GM12873 (cell line): ENCODE measurements around the gene STEAP2.

ENCODE experiments used
- TF ChIP-seq, protein P1 (sequence below): IDR thresholded peaks from 2 replicates; pipeline ENCODE4 v1.5.1; 2012; ENCODE audit warnings: low read depth, mild to moderate bottlenecking, moderate library complexity, low read length, control low read depth; ENCODE audit not compliant: insufficient read depth; ENCODE audit errors: missing control alignments

The STEAP2 gene

DNA sequence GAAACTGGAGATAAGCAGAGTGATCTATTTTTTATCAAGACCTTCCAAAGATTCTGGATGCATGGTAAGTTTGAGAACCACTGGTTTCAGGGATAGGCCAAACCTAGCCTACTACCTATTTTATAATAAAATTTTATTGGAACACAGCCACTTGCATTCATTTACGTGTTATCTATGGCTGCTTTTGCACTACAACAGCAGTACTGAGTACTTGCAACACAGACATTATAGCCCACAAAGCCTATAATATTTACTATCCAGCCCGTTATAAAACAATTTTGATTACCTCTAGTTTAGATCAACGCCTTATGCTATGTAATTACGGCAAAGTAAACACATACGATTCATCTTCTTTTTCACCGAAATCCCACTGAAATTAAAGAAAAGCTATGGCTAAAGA is 38.9 kb upstream of the STEAP2 start:
- TF ChIP-seq, protein P1, sequence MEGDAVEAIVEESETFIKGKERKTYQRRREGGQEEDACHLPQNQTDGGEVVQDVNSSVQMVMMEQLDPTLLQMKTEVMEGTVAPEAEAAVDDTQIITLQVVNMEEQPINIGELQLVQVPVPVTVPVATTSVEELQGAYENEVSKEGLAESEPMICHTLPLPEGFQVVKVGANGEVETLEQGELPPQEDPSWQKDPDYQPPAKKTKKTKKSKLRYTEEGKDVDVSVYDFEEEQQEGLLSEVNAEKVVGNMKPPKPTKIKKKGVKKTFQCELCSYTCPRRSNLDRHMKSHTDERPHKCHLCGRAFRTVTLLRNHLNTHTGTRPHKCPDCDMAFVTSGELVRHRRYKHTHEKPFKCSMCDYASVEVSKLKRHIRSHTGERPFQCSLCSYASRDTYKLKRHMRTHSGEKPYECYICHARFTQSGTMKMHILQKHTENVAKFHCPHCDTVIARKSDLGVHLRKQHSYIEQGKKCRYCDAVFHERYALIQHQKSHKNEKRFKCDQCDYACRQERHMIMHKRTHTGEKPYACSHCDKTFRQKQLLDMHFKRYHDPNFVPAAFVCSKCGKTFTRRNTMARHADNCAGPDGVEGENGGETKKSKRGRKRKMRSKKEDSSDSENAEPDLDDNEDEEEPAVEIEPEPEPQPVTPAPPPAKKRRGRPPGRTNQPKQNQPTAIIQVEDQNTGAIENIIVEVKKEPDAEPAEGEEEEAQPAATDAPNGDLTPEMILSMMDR, result no peak

DNA sequence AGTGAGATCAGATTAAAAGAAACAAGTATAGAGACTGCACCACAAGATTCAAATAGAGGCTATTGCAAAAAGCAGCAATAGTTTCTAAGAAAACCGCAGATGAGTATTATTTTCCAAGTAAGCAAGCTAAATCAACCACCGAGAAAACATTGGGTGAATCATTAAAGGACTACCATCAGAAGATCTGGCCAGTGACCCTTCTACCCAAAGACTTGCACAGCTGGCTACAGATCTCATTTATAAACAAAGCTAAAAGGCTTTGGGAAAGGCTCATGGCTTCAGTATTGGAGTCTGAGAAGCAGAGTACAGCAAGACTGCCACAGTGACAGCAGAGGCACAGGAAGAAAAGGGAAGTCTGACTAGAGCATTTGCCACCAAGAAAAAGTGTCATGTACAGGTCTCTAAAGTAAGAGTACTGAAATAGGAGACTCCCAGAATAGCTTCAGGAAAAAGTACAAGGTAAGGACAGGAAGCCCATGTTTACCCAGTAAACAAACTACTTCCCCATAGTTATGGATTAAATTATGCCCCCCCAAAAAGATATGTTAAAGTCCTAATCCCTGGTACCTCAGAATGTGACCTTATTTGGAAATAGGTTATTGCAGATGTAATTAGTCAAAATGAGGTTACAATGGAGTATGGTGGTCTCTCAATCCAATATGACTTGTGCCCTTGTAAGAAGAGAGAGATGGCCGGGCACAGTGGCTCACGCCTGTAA is 38.3 kb upstream of the STEAP2 start:
- TF ChIP-seq, protein P1, result no peak

DNA sequence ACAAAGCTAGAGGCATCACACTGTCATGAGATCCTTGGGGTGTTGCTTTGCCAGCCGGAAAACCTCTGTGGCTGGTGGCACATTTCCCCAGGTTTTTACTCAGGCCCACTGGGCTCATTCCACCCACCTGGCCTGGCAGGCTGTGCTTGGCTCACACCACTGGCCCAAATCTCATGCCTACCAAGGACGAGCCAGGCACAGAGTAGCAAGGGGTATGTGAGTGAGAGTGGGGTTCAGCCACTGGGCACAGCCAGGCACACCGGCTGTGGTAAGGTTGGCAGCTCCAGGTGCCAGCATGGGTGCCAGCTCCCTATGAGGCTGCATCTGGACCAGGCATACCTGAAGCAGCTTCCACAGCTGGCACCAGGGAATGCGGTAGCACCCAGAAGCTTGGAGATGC is 35.9 kb upstream of the STEAP2 start:
- TF ChIP-seq, protein P1, result no peak

DNA sequence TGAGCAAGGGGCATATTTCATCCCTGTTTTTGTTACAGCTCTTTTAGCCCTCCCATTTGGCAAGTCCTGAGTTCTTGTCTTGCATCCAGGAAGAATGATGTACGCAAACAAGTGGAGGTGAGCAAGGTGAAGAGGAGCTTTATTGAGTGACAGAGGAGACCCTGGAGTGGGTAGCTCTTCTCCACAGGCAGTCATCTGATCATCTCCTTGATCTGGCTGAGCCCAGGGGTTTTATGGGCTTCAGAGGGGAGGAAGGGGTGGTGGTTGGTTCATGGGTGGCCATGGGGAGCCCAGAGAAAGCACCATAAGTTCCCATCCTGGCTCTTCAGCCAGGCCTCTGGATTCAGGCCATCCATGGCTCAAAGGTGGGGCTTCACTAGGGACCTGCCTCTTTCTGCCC is 35.3 kb upstream of the STEAP2 start:
- TF ChIP-seq, protein P1, result no peak

DNA sequence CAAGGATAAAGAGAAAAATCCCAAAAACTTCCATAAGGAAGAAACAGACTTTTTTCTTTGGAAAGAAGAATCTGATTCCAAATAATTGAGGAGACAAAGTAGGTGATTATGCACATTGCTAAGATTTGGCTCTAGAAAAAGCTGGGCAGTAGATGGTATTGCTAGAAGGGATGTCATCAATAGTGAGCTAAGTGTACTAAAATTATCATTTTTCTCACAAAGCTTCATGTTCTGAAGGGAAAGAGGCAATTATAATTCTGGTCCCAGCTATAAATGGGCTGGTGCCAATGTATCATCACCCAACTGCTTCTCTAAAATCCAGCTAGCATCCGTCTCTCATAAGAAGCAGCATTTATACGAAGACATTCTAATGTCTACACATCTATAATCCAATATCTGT is 33.4 kb upstream of the STEAP2 start:
- TF ChIP-seq, protein P1, result no peak

DNA sequence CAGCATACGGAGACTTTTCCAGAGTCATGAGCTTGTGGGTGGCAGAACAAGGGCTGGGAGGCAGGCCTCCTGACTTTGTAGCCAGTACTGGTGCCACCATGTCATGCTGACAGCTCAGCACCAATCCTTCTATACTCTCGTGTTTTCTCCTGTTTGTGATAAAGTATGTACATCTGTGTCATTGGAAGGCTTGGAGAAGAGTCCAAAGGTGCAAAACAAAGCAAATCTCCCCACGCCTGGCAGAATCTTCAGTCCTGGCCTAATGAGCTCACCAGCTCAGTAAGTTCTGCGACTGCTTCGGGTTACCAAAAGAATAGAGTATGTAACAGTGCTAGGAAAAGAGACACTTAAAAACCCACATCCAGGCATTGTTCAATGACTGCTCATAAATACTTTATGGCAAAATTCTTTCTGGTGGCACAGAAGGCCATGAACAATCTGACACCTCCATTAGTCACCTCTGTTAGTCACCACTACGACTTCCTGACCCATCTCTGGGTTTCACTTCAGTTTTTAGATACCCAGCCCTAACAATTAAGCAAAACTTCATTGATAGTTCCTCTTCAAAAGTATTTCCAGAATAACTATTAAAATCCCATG is 32.8 kb upstream of the STEAP2 start:
- TF ChIP-seq, protein P1, result no peak

DNA sequence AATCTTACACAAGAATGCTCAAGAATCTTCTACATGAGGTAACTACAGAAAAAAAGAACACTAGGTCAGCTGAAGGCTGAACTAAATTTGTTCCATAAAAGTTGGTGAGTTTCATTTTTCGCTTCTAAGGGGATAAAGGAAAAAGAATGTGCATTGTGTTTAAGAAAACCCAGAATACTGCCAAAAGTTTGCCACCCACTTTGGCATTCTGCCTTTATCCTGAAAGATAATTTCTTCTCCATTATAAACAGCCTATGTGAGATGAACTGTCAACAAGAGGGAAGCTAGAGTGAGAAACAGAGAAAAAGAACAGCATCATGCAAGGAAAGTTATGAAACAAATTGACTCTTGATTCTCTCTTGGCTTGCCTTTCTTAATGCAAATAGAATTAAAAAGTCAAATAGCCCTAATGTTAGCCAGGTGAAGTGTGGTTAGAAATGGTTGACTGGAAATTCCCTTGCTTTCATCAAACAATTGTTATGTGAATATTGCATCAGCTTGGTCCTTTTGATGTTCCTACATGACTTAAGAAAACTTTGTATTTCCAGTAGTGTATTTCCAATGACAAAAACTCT is 31.4 kb upstream of the STEAP2 start:
- TF ChIP-seq, protein P1, result no peak
